ENCODE measurements around the gene SOX3.

The SOX3 gene

DNA sequence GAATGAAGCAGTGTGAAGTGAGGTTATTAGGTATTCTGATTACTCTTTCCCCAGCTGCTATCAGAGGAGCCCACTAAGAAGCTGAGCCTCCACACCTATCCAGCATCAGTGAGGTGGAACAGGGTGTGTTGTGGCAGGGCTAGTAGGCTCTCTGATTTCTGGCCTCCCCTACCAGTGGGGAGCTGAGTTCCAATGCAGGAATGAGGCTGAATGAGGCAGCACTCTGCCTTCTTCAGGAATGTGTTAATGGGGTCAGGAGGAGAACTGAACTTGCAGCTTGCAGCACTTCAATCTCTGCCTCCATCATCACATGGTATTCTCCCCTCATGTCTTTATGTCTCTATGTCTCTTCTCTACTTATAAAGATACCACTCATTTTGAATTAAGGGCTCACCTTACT lies 26.9 kb downstream of the SOX3 start:
- no peaks in the 10 kb centered on the region for H3K4me1 ChIP-seq (ENCODE audit: insufficient read depth, low read length)
- no peaks in the 10 kb centered on the region for H3K36me3 ChIP-seq (ENCODE audit: insufficient read depth, low read length)
- no peak overlapping the region for H3K4me3 ChIP-seq (ENCODE audit: low read length)
- H2AFZ ChIP-seq (ENCODE audit: low read depth, low read length), result no peak overlapping the region
- H3K27me3 ChIP-seq (ENCODE audit: insufficient read depth, low read length), result peaks cover 8% of the 10 kb centered on the region
- peaks cover 2% of the 10 kb centered on the region for H3K9me3 ChIP-seq (ENCODE audit: low read length)

GRCh38 chrX:140475025-140475424 lies 29.8 kb downstream of the SOX3 start:
- no peaks in the 10 kb centered on the region for H3K27me3 ChIP-seq (ENCODE audit: insufficient read depth, low read length)
- H3K4me3 ChIP-seq (ENCODE audit: low read length), result no peak overlapping the region
- peaks cover 2% of the 10 kb centered on the region for H3K9me3 ChIP-seq (ENCODE audit: low read length)
- peaks cover under 1% of the 10 kb centered on the region for H3K4me1 ChIP-seq (ENCODE audit: insufficient read depth, low read length)
- H2AFZ ChIP-seq (ENCODE audit: low read depth, low read length), result no peak overlapping the region
- H3K36me3 ChIP-seq (ENCODE audit: insufficient read depth, low read length), result no peaks in the 10 kb centered on the region

- Histone ChIP-seq H2AFZ (ENCODE audit: low read depth, low read length) (no peak overlapping the region), H3K9me3 (ENCODE audit: low read length) (no peaks in the 10 kb centered on the region), H3K27me3 (ENCODE audit: insufficient read depth, low read length) (no peaks in the 10 kb centered on the region), H3K36me3 (ENCODE audit: insufficient read depth, low read length) (no peaks in the 10 kb centered on the region), H3K4me3 (ENCODE audit: low read length) (no peak overlapping the region), H3K4me1 (ENCODE audit: insufficient read depth, low read length) (peaks cover 2% of the 10 kb centered on the region)
Observed at GRCh38 chrX:140467211-140467610, 37.7 kb downstream of the SOX3 start.

Measured in neuron (in vitro differentiated cells).